ENCODE measurements around the gene VMP1.
"Not testable (repeated sequence)": the region's sequence is repeated elsewhere in the genome, so short reads cannot be mapped to it uniquely, and the experiment has no call there.

Gene VMP1

GRCh38 chr17:59814685-59815084, 107.2 kb downstream of the VMP1 start:
- no peak for FAIRE-seq

DNA sequence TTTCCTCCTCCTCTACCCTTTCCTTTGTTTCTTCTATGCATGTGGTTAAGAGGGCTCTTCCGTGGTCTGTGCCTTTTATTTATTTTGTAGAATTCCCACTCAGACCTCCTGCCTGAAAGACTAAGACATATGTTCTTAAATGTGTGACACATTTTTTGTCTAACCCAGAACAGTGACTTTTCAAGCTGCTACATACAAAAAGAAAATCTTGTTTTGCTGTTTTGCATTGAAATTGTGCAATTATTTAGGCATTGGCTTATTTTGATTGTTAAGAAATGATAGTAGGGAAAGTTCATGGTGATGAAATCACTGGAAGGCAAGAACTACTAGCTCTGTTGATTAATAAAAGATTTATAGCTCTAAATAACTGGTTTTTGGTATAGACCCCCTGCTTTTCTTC, 108.5 kb downstream of the VMP1 start:
- no peak for FAIRE-seq

DNA sequence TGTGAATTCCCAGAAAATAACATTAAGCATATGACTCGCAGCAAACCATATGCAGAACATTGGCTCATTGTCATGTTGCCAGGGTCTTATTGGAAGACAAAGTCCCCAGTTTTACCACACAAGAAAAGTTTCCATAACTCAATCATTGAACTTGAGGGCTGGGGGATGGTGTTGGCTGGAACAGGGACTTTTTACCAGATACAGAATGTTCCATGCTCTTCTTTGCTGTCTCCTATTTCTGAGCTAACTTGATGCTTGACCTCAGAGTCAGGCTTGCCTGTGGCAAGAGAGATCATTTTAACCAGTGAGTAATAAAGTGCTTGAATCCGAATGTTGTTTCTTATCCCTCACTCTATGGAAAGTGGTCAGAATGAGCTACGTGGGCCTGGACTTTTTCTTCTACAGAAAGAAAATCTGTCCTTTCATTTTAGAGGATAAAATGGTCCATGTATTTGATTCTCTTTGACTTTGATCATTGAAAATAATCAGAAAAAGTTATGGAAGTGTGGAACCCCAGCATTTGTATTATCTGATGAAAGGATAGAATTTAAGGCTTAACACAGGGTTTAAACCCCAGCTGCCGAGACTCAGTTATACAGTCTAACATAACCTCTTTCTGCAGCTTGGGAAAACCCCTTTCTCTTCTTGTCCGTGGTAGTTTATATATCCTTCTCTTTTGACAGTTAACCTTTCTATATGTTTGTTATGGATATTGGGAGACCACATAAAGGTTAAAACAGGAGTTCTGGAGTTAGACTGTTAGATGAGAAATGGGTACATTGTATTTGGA, 118.3 kb downstream of the VMP1 start:
- no peak for FAIRE-seq

DNA sequence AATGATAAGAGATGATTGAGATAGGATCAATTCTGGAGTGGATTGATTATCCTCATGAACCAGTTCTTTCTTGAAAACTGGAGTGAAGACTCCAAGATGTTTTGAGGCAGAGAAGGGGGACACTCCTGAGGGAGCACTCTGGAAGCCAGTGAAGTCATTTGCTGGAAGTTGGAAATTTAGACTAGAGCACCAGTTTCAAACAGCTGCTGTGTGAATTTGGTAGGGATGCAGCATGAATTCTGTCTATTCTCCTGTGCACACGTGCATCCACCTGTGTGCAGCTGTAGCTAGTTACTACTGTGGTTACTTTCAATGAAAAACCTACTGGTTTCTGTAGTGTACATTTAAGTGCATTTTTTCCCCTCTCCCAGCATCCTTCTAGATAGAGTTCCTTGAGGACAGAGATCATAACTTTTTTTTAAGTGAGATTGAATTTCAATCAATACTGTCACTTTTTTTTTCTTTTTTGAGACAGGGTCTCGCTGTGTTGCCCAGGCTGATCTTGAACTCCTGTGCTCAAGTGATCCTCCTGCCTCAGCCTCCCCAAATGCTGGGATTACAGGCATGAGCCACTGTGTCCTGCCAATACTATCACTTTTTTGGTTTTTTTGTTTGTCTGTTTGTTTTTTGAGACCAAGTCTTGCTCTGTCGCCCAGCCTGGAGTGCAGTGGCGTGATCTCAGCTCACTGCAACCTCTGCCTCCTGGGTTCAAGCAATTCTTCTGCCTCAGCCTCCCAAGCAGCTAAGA, 119.4 kb downstream of the VMP1 start:
- no peak for FAIRE-seq

DNA sequence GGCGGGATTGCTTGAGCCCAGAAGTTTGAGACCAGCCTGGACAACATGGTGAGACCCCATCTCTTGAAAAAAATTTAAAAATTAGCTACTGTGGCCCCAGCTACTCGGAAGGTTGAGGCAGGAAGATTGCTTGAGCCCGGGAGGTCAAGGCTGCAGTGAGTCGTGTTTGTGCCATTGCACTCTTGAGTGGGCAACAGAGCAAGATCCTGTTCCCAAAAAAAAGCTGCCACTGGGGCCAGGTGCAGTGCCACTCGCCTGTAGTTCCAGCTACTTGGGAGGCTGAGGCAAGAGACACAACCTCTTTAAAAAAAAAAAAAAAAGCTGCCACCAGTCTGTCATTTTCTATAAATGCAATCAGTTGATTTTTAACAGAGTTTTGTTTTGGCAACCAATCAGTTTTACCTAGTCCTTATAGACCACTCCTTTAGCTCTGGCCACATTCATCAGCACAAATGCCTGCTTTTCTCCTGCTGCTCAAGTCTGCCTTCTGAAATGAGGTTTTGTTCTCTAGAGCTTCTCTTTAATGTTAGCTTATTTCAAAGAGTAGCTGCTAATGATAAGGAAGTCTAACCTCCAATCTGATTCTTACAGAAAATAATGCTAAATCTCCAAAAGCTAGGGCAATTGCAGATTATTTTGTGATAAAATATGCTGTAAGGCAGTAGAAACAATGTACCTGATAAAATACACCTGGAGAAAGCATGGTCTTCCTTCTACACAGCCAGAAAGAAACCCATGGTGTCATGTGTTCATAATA, 120.4 kb downstream of the VMP1 start:
- no peak for FAIRE-seq

DNA sequence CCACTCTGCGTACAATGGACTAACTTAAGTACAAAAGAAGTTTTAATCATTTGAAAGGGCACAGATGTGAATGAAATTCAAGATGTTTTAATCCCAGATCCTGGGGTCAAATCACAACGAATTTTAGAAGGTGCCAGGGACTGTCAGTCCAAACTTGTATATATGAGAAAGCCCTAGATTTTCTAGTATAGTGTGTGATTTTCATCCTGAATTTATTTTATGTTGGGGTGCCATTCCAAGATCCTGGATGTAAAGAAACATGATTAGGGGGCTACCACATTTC, 121.0 kb downstream of the VMP1 start:
- FAIRE-seq: no peak

GRCh38 chr17:59828819-59829216, 121.4 kb downstream of the VMP1 start:
- FAIRE-seq: not testable (repeated sequence)

DNA sequence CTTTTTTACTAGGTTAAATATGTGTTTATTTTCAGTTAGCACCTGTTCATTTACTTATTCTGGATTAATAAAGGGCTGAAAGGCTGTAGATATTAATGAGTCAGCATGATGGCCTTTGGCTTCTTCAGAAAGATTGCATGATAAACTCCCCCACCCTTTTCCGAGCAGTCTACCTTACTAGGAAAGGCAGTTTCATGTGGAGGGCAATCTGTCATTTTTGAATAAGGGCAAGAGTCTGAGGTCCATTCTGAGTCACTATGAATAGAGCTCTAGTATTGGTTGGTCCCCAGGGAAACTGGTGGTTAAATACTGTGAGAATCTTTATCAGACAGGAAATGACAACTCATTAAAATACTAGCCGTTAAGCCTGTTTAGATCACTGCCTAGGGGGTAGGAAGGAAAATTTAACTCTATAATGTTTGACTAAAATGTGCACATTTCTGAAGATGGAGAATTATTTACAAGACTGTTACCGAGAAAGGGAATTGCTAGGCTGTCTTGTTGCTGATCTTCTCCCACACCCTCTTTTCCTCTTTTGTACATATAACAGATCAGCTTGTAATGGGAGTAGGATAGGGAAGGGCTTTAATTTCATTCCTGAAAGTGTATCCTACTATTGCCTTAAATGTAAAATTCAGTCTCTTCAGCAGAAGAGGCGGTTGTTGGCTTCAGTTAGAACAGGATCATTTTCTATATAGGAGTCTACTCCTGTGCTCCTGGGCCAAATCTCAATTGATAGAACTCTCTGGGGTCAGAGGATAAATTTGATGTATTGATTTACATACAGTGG, 122.0 kb downstream of the VMP1 start:
- no peak for FAIRE-seq

- no peak for FAIRE-seq
Observed at GRCh38 chr17:59830007-59830630, 122.7 kb downstream of the VMP1 start.

GRCh38 chr17:59830846-59831486, 123.5 kb downstream of the VMP1 start:
- no peak for FAIRE-seq

DNA sequence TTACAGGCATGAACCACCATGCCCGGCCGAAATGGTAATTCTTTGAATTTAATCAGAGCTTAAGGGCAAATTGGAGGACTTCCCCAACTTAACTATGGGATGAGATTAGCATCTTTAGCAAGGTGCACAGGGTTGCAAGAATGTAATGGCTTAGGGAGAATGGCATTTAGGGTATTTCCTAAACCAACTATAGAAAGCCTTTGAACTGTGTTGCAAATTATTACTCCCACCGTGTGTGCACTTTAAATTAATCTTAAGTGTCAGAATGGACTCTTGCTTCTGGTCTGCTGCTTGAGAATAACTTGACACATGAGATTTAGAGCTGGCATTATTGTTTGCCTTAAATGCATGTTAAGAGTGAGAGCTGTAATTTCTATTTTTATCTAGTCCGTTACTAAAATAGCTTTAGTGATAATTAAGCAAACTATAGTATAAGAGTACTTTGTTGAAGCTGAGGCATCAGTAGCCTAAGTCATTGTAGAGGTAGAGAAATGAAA, 125.5 kb downstream of the VMP1 start:
- no peak for FAIRE-seq

- peak; percentile 94 for FAIRE-seq
Observed at GRCh38 chr17:59837308-59838051, 130.0 kb downstream of the VMP1 start.

DNA sequence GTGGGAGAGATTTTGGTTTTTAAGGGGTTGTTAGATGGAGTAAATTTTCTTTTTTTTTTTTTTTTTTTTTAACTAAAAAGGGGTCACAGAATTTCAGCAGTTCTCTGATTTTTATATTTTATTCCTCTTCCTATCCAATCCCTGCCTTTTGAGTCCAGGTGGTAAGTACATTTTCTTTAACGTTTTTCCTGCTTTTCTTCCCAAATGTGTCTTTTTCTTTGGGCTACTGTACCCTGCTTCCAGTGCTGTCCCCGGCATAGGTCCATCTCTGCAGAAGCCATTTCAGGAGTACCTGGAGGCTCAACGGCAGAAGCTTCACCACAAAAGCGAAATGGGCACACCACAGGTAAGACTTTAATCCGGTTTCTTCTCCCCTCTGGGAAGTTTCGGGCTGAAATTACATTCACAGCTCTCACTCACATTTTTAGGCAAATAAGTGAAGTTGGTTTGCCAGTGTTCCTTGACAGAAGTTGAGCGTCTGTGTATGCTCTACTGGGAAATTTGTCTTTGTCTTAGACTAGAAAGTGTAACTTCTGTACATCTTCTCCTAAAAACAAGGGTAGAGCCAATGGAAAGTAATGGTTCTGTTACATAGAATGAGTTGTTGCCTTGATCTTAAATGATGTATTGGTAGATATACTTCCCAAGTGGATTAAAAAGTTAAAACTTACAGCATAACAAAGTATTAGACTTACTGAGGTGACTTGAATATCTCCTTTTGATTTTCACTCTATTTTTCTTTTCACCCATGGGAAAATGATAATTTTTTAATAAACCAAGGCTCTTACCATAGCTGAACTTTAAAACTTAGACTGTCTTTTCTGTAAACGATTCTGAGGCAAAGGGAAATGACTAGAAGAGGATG, 130.8 kb downstream of the VMP1 start:
- FAIRE-seq: no peak

DNA sequence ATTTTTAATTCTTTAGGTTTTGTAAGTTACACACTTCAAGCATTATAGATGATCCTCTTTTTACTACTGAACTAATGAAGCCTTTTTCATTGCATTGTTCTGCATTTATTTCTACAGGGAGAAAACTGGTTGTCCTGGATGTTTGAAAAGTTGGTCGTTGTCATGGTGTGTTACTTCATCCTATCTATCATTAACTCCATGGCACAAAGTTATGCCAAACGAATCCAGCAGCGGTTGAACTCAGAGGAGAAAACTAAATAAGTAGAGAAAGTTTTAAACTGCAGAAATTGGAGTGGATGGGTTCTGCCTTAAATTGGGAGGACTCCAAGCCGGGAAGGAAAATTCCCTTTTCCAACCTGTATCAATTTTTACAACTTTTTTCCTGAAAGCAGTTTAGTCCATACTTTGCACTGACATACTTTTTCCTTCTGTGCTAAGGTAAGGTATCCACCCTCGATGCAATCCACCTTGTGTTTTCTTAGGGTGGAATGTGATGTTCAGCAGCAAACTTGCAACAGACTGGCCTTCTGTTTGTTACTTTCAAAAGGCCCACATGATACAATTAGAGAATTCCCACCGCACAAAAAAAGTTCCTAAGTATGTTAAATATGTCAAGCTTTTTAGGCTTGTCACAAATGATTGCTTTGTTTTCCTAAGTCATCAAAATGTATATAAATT, 132.3 kb downstream of the VMP1 start:
- no peak for FAIRE-seq

GRCh38 chr17:59840329-59841090, 133.1 kb downstream of the VMP1 start:
- FAIRE-seq: no peak

- FAIRE-seq: not testable (repeated sequence)
Observed at GRCh38 chr17:59841091-59841881, 133.8 kb downstream of the VMP1 start.

DNA sequence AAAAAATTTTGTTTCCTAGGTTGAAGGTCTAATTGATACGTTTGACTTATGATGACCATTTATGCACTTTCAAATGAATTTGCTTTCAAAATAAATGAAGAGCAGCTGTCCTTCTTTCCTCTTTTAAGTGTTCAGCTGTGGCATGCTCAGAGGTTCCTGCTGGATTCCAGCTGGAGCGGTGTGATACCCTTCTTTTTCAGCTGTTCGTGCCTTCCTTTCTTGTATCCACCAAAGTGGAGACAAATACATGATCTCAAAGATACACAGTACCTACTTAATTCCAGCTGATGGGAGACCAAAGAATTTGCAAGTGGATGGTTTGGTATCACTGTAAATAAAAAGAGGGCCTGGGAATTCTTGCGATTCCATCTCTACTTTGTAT, 134.4 kb downstream of the VMP1 start:
- FAIRE-seq: not testable (repeated sequence)
